Measurements from ENCODE around the gene TTBK2. TPM values are rescaled to one million over a fixed set of nuclear protein-coding genes. Genes with fewer than 3 reads are reported as not detected.

The TTBK2 gene
- total RNA-seq, 1 experiment from 2014 or later, result 8.8 TPM

DNA sequence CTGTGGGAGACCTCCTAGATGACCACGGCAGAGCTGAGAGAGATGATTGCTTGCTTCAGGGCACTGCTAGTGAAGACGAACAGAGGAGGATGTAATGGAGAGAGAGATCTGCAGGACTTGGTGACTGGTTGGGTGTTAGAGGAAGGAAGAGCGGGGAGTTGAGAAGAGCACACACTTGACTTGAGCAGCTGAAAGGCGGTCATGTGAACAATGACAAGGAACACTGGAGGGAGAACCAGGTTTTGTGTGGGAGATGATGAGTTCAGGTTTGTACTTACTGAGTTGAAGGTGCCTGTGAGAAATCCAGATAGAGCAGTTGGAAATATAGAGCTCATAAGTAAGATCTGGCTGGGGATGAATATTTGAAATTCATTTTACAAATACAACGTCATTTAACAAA, 224.0 kb downstream of the TTBK2 start:
- no peak for DNase-seq (ENCODE audit: extremely low read depth, low read depth)

DNA sequence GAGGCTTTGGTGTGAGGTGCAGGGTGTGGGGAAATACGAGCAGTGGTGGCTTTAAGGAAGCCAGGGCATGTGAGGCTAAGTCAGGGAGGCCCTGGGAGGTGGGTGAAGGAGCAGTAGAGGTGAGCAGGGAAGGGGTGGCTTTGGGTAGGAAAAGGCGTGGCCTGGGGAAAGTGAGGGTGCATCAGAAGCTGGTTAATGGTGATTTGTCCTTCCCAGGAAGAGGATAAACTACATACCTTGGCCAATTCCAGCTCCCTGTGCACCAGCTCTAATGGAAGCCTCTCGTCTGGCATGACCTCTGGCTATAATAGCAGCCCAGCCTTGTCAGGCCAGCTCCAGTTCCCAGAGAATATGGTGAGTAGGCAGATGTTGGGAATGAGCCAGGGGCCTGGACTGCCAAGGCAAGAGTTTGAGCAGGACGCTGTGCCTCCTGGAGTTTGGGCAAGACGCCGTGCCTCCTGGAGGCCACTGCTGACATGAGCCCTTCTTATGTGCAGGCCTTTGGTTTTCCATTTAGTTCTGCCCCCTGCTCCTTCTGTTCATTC, 225.0 kb downstream of the TTBK2 start:
- DNase-seq (ENCODE audit: extremely low read depth, low read depth), result no peak

DNA sequence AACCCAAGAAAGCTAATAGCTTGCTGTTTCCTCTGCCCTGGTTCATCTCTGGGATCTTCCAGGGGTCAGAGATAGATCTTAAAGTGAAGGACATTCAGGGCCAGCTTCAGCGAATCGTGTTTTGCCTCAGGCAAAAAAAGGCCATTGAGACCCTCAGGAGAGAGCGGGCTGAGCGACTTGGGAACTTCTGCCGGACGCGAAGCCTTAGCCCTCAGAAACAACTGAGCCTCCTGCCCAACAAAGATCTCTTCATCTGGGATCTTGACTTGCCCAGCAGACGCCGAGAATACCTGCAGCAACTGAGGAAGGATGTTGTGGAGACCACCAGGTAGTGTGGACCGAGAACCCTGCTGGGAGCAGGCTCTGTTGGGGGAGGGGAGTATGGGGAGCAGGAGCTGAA, 226.2 kb downstream of the TTBK2 start:
- no peak for DNase-seq (ENCODE audit: extremely low read depth, low read depth)

DNA sequence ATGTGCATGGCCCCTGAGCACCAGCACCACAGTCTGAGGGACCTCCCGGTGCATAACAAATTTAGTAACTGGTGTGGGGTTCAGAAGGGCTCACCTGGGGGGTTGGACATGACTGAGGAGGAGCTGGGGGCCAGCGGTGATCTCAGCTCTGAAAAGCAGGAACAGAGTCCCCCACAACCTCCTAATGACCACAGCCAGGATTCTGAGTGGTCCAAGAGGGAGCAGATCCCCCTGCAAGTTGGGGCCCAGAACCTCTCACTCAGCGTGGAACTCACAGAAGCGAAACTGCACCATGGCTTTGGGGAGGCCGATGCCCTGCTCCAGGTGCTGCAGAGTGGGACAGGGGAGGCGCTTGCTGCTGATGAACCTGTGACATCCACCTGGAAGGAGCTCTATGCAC, 226.6 kb downstream of the TTBK2 start:
- no peak for DNase-seq (ENCODE audit: extremely low read depth, low read depth)

DNA sequence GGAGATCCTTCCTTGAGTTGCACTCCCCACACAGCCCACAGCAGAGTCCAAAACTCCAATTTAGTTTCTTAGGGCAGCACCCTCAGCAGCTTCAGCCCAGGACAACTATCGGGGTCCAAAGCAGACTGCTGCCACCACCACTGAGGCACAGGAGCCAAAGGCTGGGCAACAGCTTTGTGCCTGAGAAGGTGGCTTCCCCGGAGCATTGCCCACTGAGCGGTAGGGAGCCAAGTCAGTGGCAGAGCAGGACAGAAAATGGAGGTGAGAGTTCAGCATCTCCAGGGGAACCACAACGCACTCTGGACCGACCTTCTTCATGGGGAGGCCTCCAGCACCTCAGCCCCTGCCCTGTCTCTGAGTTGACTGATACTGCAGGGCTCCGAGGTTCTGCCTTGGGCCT, 227.1 kb downstream of the TTBK2 start:
- DNase-seq (ENCODE audit: extremely low read depth, low read depth), result no peak

DNA sequence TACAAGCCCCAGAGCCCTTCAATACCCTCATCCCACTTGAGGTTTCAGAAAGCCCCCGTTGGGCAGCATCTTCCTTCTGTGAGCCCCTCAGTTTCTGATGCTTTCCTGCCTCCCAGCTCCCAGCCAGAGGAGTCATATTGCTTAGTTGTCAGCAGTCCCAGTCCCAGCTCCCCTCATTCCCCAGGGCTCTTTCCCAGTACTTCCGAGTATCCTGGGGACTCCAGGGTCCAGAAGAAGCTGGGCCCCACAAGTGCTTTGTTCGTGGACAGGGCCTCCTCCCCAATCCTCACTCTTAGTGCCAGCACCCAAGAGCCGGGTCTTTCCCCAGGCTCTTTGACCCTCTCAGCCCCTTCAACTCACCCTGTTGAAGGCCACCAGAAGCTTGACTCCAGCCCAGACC, 227.6 kb downstream of the TTBK2 start:
- no peak for DNase-seq (ENCODE audit: extremely low read depth, low read depth)

DNA sequence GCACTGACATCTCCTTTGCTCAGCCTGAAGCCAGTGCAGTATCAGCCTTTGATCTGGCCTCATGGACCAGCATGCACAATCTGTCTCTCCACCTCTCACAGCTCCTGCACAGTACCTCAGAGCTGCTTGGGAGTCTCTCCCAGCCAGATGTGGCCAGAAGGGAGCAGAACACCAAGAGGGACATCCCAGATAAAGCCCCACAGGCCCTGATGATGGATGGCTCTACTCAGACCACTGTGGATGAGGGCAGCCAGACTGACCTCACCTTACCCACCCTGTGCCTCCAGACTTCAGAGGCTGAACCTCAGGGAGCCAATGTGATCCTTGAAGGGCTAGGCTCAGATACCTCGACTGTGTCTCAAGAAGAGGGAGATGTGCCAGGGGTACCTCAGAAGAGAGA, 228.0 kb downstream of the TTBK2 start:
- DNase-seq (ENCODE audit: extremely low read depth, low read depth), result no peak

DNA sequence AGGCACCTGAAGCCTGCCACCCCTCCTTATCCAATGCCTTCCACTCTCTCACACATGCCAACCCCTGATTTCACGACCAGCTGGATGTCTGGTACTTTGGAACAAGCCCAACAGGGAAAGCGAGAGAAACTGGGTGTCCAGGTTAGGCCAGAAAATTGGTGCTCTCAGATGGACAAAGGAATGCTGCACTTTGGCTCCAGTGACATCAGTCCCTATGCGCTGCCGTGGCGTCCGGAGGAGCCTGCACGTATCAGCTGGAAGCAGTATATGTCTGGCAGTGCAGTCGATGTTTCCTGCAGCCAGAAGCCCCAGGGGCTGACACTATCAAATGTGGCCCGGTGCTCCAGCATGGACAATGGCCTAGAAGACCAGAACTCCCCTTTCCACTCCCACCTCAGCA, 228.8 kb downstream of the TTBK2 start:
- DNase-seq (ENCODE audit: extremely low read depth, low read depth), result no peak

DNA sequence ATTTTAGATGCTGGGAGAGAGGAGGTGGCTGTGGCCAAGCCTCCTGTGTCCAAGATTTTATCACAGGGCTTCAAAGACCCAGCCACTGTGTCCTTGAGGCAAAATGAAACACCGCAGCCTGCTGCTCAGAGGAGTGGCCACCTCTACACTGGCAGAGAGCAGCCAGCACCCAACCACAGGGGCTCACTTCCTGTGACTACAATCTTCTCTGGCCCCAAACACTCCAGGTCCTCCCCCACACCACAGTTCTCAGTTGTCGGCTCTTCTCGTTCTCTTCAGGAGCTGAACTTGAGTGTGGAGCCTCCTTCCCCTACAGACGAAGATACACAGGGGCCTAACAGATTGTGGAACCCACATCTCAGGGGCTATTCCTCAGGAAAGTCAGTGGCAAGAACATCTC, 229.3 kb downstream of the TTBK2 start:
- no peak for DNase-seq (ENCODE audit: extremely low read depth, low read depth)

Small RNA genes lying within 50 kb of the gene (small RNA-seq; reads per million reads assigned to genes)
- 0 reads per million in 2 experiments for gene KRT8P50

Other genes starting within 250 kb of the TTBK2 start
- gene CDAN1, start 183.7 kb downstream of the TTBK2 start, total RNA-seq (2014; rRNA removed; shearing (Covaris generic)), result 10.6 and 11.1 TPM in 2 replicates
- gene UBR1, start 185.3 kb upstream of the TTBK2 start, total RNA-seq (2014; rRNA removed; shearing (Covaris generic)), result 21.5 and 26.2 TPM in 2 replicates
- 20.1 and 23.2 TPM in 2 replicates for gene TMEM62, start 212.8 kb upstream of the TTBK2 start, total RNA-seq (2014; rRNA removed; shearing (Covaris generic))